Stomach (tissue), 4 donors: Measurements from ENCODE around the gene IQSEC3.

Experiments
- CTCF ChIP-seq, 7 experiments: fragments of 450-650 bp in 4 of 7; fragments of 200-600 bp in 3 of 7; sonication (generic) in 3 of 7; IDR thresholded peaks; one replicate each; pipeline ENCODE4 v1.5.1; 2016 to 2019; ENCODE audit warnings: antibody characterized with exemption in 7 of 7, control low read depth in 2 of 7, mild to moderate bottlenecking in 1 of 7
- EP300 ChIP-seq: sonication (generic); formaldehyde crosslinking; IDR thresholded peaks from one replicate; pipeline ENCODE4 v1.6.1; 2017; ENCODE audit warnings: antibody characterized with exemption
- POLR2A ChIP-seq, 4 donors: fragments of 450-650 bp; IDR thresholded peaks; one replicate each; pipeline ENCODE4 v1.6.1; 2016; ENCODE audit warnings: antibody characterized with exemption in 4 of 4, control low read depth in 2 of 4, mild to moderate bottlenecking in 1 of 4, moderate library complexity in 1 of 4
- POLR2AphosphoS5 ChIP-seq, 3 donors: sonication (generic); formaldehyde crosslinking; IDR thresholded peaks; one replicate each; pipeline ENCODE4 v1.6.1; 2016; ENCODE audit warnings: antibody characterized with exemption in 3 of 3

- no peak for TF ChIP-seq POLR2A (IDR thresholded peaks at IDR 0.05)
- no peak for TF ChIP-seq CTCF (IDR thresholded peaks at IDR 0.05)
- no peak for TF ChIP-seq POLR2AphosphoS5 (IDR thresholded peaks at IDR 0.05)
- TF ChIP-seq EP300 = no peak
Observed at GRCh38 chr12:138171-138897, 71.8 kb downstream of the IQSEC3 start.
